ENCODE results near the gene COL15A1. TPM values are rescaled to one million over a fixed set of nuclear protein-coding genes. Genes with fewer than 3 reads are reported as not detected.

Gene COL15A1
- total RNA-seq, 4 donors from 2014 or later = 1.4 to 16.5 (median 5.6) TPM

- Histone ChIP-seq H3K4me3 (no peak overlapping the region), H3K9me3 (no peaks in the 10 kb centered on the region), H3K27ac (no peak overlapping the region), H3K4me1 (peaks cover 0 to 19% (median 0%) of the 10 kb centered on the region in 4 donors), H3K36me3 (no peaks in the 10 kb centered on the region), H3K27me3 (no peaks in the 10 kb centered on the region)
- DNase-seq = no peak
- TF ChIP-seq CTCF (IDR thresholded peaks at IDR 0.05) (no peak), POLR2A (IDR thresholded peaks at IDR 0.05) (no peak)
Observed at GRCh38 chr9:99049641-99050040, 105.9 kb downstream of the COL15A1 start.

- no peaks in the 10 kb centered on the region for H3K36me3 ChIP-seq
- H3K4me1 ChIP-seq = peaks cover 0 to 19% (median 0%) of the 10 kb centered on the region in 4 donors
- H3K9me3 ChIP-seq = no peaks in the 10 kb centered on the region
- no peak overlapping the region for H3K27ac ChIP-seq
- TF ChIP-seq CTCF (IDR thresholded peaks at IDR 0.05) (no peak), POLR2A (IDR thresholded peaks at IDR 0.05) (no peak)
- no peaks in the 10 kb centered on the region for H3K27me3 ChIP-seq
- no peak for DNase-seq
- no peak overlapping the region for H3K4me3 ChIP-seq
Observed at GRCh38 chr9:99050292-99050911, 106.7 kb downstream of the COL15A1 start.

GRCh38 chr9:99050924-99051323 is 107.2 kb downstream of the COL15A1 start:
- no peaks in the 10 kb centered on the region for H3K36me3 ChIP-seq
- TF ChIP-seq CTCF (IDR thresholded peaks at IDR 0.05) (no peak), POLR2A (IDR thresholded peaks at IDR 0.05) (no peak)
- DNase-seq = no peak

GRCh38 chr9:99051406-99051805 is 107.7 kb downstream of the COL15A1 start:
- Histone ChIP-seq H3K27me3 (no peaks in the 10 kb centered on the region), H3K36me3 (no peaks in the 10 kb centered on the region), H3K9me3 (no peaks in the 10 kb centered on the region), H3K4me1 (peaks cover 0 to 19% (median 0%) of the 10 kb centered on the region in 4 donors), H3K27ac (no peak overlapping the region), H3K4me3 (no peak overlapping the region)
- TF ChIP-seq POLR2A (IDR thresholded peaks at IDR 0.05) (no peak), CTCF (IDR thresholded peaks at IDR 0.05) (no peak)
- no peak for DNase-seq

More at GRCh38 chr9:99050924-99051323, 107.2 kb downstream of the COL15A1 start:
- H3K9me3 ChIP-seq = no peaks in the 10 kb centered on the region
- peaks cover 0 to 19% (median 0%) of the 10 kb centered on the region in 4 donors for H3K4me1 ChIP-seq
- H3K27me3 ChIP-seq = no peaks in the 10 kb centered on the region
- H3K27ac ChIP-seq = no peak overlapping the region
- no peak overlapping the region for H3K4me3 ChIP-seq

- Histone ChIP-seq H3K27ac (no peak overlapping the region), H3K4me1 (peaks cover 0 to 19% (median 0%) of the 10 kb centered on the region in 4 donors), H3K27me3 (no peaks in the 10 kb centered on the region), H3K36me3 (no peaks in the 10 kb centered on the region), H3K9me3 (no peaks in the 10 kb centered on the region), H3K4me3 (no peak overlapping the region)
- TF ChIP-seq POLR2A (IDR thresholded peaks at IDR 0.05) (no peak), CTCF (IDR thresholded peaks at IDR 0.05) (no peak)
- no peak for DNase-seq
Observed at GRCh38 chr9:99051851-99052250, 108.1 kb downstream of the COL15A1 start.

Measured in Peyer's patch (tissue), 4 donors.